ENCODE measurements around the gene SYNE4. TPM values are rescaled to one million over a fixed set of nuclear protein-coding genes. Genes with fewer than 3 reads are reported as not detected.

The SYNE4 gene
- total RNA-seq, 2 donors from 2014 or later = 0.92 to 2.4 TPM

GRCh38 chr19:35978832-35979365 lies 29.7 kb downstream of the SYNE4 start:
- Histone ChIP-seq H3K4me3 (no peak overlapping the region), H3K9me3 (no peaks in the 10 kb centered on the region), H3K27ac (no peak overlapping the region), H3K4me1 (ENCODE audit: control insufficient read depth in 1 of 2, low read depth in 2 of 2) (no peaks in the 10 kb centered on the region), H3K36me3 (no peaks in the 10 kb centered on the region), H3K27me3 (replicated peaks; ENCODE audit: insufficient read depth) (no peaks in the 10 kb centered on the region)
- no peak for TF ChIP-seq CTCF (IDR thresholded peaks at IDR 0.05)
- ATAC-seq (ENCODE audit: insufficient number of reproducible peaks, low FRiP score, low read depth) (no peak), DNase-seq (ENCODE audit: low spot score) (no peak)

- Histone ChIP-seq H3K27me3 (replicated peaks; ENCODE audit: insufficient read depth) (no peaks in the 10 kb centered on the region), H3K4me3 (no peak overlapping the region), H3K27ac (no peak overlapping the region), H3K9me3 (no peaks in the 10 kb centered on the region), H3K36me3 (no peaks in the 10 kb centered on the region), H3K4me1 (ENCODE audit: control insufficient read depth in 1 of 2, low read depth in 2 of 2) (no peaks in the 10 kb centered on the region)
- DNase-seq (ENCODE audit: low spot score) (no peak), ATAC-seq (ENCODE audit: insufficient number of reproducible peaks, low FRiP score, low read depth) (no peak)
- no peak for TF ChIP-seq CTCF (IDR thresholded peaks at IDR 0.05)
Observed at GRCh38 chr19:35978271-35978670, 30.3 kb downstream of the SYNE4 start.

GRCh38 chr19:35977446-35978222 lies 31.0 kb downstream of the SYNE4 start:
- Histone ChIP-seq H3K9me3 (no peaks in the 10 kb centered on the region), H3K36me3 (no peaks in the 10 kb centered on the region), H3K27ac (no peak overlapping the region), H3K4me1 (ENCODE audit: control insufficient read depth in 1 of 2, low read depth in 2 of 2) (no peaks in the 10 kb centered on the region), H3K27me3 (replicated peaks; ENCODE audit: insufficient read depth) (no peaks in the 10 kb centered on the region), H3K4me3 (no peak overlapping the region)
- no peak for TF ChIP-seq CTCF (IDR thresholded peaks at IDR 0.05)
- ATAC-seq (ENCODE audit: insufficient number of reproducible peaks, low FRiP score, low read depth) = no peak
- no peak for DNase-seq (ENCODE audit: low spot score)

GRCh38 chr19:35975608-35976214 lies 32.9 kb downstream of the SYNE4 start:
- no peaks in the 10 kb centered on the region for H3K36me3 ChIP-seq
- H3K27ac ChIP-seq = no peak overlapping the region
- H3K4me3 ChIP-seq = no peak overlapping the region
- TF ChIP-seq CTCF (IDR thresholded peaks at IDR 0.05) = no peak
- no peaks in the 10 kb centered on the region for H3K4me1 ChIP-seq (ENCODE audit: control insufficient read depth in 1 of 2, low read depth in 2 of 2)
- ATAC-seq (ENCODE audit: insufficient number of reproducible peaks, low FRiP score, low read depth) = no peak
- H3K9me3 ChIP-seq = no peaks in the 10 kb centered on the region
- no peak for DNase-seq (ENCODE audit: low spot score)
- no peaks in the 10 kb centered on the region for H3K27me3 ChIP-seq (replicated peaks; ENCODE audit: insufficient read depth)

- Histone ChIP-seq H3K27me3 (replicated peaks; ENCODE audit: insufficient read depth) (no peaks in the 10 kb centered on the region), H3K36me3 (no peaks in the 10 kb centered on the region), H3K4me1 (ENCODE audit: control insufficient read depth in 1 of 2, low read depth in 2 of 2) (no peaks in the 10 kb centered on the region), H3K4me3 (no peak overlapping the region), H3K9me3 (no peaks in the 10 kb centered on the region), H3K27ac (no peak overlapping the region)
- TF ChIP-seq CTCF (IDR thresholded peaks at IDR 0.05) = no peak
- no peak for ATAC-seq (ENCODE audit: insufficient number of reproducible peaks, low FRiP score, low read depth)
- DNase-seq (ENCODE audit: low spot score) = no peak
Observed at GRCh38 chr19:35973487-35973886, 35.1 kb downstream of the SYNE4 start.

Measured in thoracic aorta (tissue), 2 donors.